ENCODE measurements around the gene CHD9.

The CHD9 gene

GRCh38 chr16:53054670-53055485 is at the start of gene CHD9 (continued):
- TF ChIP-seq ATF2 (tag by site-specific recombination; IDR thresholded peaks at IDR 0.05; ENCODE audit: low read depth) (no peak), ZSCAN23 (tag by site-specific recombination; IDR thresholded peaks at IDR 0.05) (no peak), ZNF449 (tag by site-specific recombination; IDR thresholded peaks at IDR 0.05) (peak; percentile 13; the same call in 1 of the 2 replicates), HOXA7 (CRISPR knock-in tag; IDR thresholded peaks at IDR 0.05; ENCODE audit: borderline replicate concordance) (no peak), ZNF645 (tag by site-specific recombination; IDR thresholded peaks at IDR 0.05) (no peak), INSM2 (tag by site-specific recombination; IDR thresholded peaks at IDR 0.05) (no peak), TSHZ1 (tag by site-specific recombination; IDR thresholded peaks at IDR 0.05; ENCODE audit: borderline replicate concordance) (no peak), KLF8 (tag by site-specific recombination; IDR thresholded peaks at IDR 0.05) (no peak), ZNF701 (tag by site-specific recombination; IDR thresholded peaks at IDR 0.05) (no peak), ZNF132 (tag by site-specific recombination; IDR thresholded peaks at IDR 0.05; ENCODE audit: borderline replicate concordance) (no peak), ZNF518A (tag by site-specific recombination; conservative IDR thresholded peaks at IDR 0.05; ENCODE audit: low read depth) (peak; percentile 41; the same call in 1 of the 2 replicates), ZNF510 (tag by site-specific recombination; IDR thresholded peaks at IDR 0.05; ENCODE audit: insufficient replicate concordance) (no peak), TCF7L2 (IDR thresholded peaks at IDR 0.05; ENCODE audit: borderline replicate concordance, low read depth, low read length) (no peak; the same call in 1 of the 2 replicates), BCL11A (tag by site-specific recombination; IDR thresholded peaks at IDR 0.05; ENCODE audit: low read depth) (no peak), ZNF148 (tag by site-specific recombination; IDR thresholded peaks at IDR 0.05; ENCODE audit: borderline replicate concordance) (no peak), ZNF311 (tag by site-specific recombination; IDR thresholded peaks at IDR 0.05; ENCODE audit: borderline replicate concordance) (no peak), ZNF366 (tag by site-specific recombination; conservative IDR thresholded peaks at IDR 0.05) (0 out of 2 replicates have a peak, but pooled peaks have one; percentile 39), ZNF404 (tag by site-specific recombination; IDR thresholded peaks at IDR 0.05) (no peak), ZNF830 (tag by site-specific recombination; IDR thresholded peaks at IDR 0.05; ENCODE audit: low read depth) (no peak), SP7 (tag by site-specific recombination; IDR thresholded peaks at IDR 0.05) (peak; percentile 56; the same call in 1 of the 2 replicates)

Data from HEK293 (cell line).